Measurements from ENCODE around the gene CCDC183. TPM values are rescaled to one million over a fixed set of nuclear protein-coding genes. Genes with fewer than 3 reads are reported as not detected.
"Not testable (repeated sequence)": the region's sequence is repeated elsewhere in the genome, so short reads cannot be mapped to it uniquely, and the experiment has no call there.

Gene CCDC183
- total and polyA plus RNA-seq, 2 of the 4 experiments (the other 2 are of a cell fraction), result under 0.01 to 0.29 TPM

GRCh38 chr9:136754626-136755301 lies 41.4 kb upstream of the CCDC183 start:
- DNase-seq, result no peak
- H3K18ac ChIP-seq (ENCODE audit: low read depth, low read length), result no peak overlapping the region
- 83% methylated on average over 13 of the region's 24 CpGs; no CpG with 5 or more reads in 1 of the 2 experiments for WGBS, 2 experiments (ENCODE audit: extremely low coverage in 2 of 2, insufficient read length in 1 of 2)
- H2BK20ac ChIP-seq (ENCODE audit: low read depth, low read length), result no peak overlapping the region
- no peak for TF ChIP-seq RCOR1 (IDR thresholded peaks at IDR 0.05; ENCODE audit: insufficient replicate concordance, low read length)
- no peak for TF ChIP-seq RFX5 (IDR thresholded peaks at IDR 0.05; ENCODE audit: low read depth, low read length)
- H4K91ac ChIP-seq (ENCODE audit: insufficient read depth, low read depth, low read length), result no peak overlapping the region
- H3K4me2 ChIP-seq (ENCODE audit: low read depth, low read length), result no peak overlapping the region
- H3K9me3 ChIP-seq (ENCODE audit: control insufficient read depth, insufficient read depth, low read length), result peaks cover 16% of the 10 kb centered on the region
- H3K79me1 ChIP-seq (ENCODE audit: low read depth in 1 of 2, low read length in 2 of 2), result no peaks in the 10 kb centered on the region
- intact Hi-C loops (cut with micrococcal nuclease) (no loop called here), in situ Hi-C loops (cut with MboI; ENCODE audit: low sequenced_read_pairs) (no loop called here), dilution Hi-C loops (cut with HindIII; ENCODE audit: low sequenced_read_pairs, unreplicated experiment) (no loop called here)
- H3K4me3 ChIP-seq (ENCODE audit: insufficient read depth, low read depth, low read length), result no peak overlapping the region
- H2BK5ac ChIP-seq (ENCODE audit: low read depth, low read length, poor library complexity, severe bottlenecking), result no peak overlapping the region
- no peak overlapping the region for H3K4ac ChIP-seq (ENCODE audit: low read depth, low read length)
- H4K20me1 ChIP-seq (ENCODE audit: insufficient read depth, low read length), result no peaks in the 10 kb centered on the region
- no TSS peak for BruUV-seq (replicated peaks)
- ATAC-seq (ENCODE audit: low read depth), result no peak
- no peak overlapping the region for H4K5ac ChIP-seq (ENCODE audit: low read depth, low read length)
- ChIA-PET POLR2A (ENCODE audit: unreplicated experiment) (no interaction called here), CTCF (no interaction called here)
- H2BK15ac ChIP-seq (ENCODE audit: low read depth, low read length), result no peak overlapping the region
- no peaks in the 10 kb centered on the region for H3K4me1 ChIP-seq (ENCODE audit: control insufficient read depth, insufficient read depth, low read length)
- peaks cover 6% of the 10 kb centered on the region for H3K27me3 ChIP-seq (ENCODE audit: control insufficient read depth, insufficient read depth, low read length)
- no peak overlapping the region for H2BK120ac ChIP-seq (ENCODE audit: low read depth, low read length)
- H3K56ac ChIP-seq (ENCODE audit: extremely low read depth, insufficient read depth, low read length), result no peak overlapping the region
- no peak overlapping the region for H2AK9ac ChIP-seq (replicated peaks; ENCODE audit: low read depth, low read length, poor library complexity)
- no peak overlapping the region for H3K9ac ChIP-seq (ENCODE audit: low read depth, low read length)
- no peaks in the 10 kb centered on the region for H3K36me3 ChIP-seq (ENCODE audit: control insufficient read depth, insufficient read depth, low read length)
- H3K9me1 ChIP-seq (ENCODE audit: insufficient read depth, low read length), result no peaks in the 10 kb centered on the region
- H4K8ac ChIP-seq (ENCODE audit: low read depth in 2 of 2, low read length in 2 of 2), result no peak overlapping the region
- no peak overlapping the region for H3K14ac ChIP-seq (replicated peaks; ENCODE audit: low read depth, low read length)
- H2AK5ac ChIP-seq (ENCODE audit: low read depth, low read length), result no peak overlapping the region
- H3K27ac ChIP-seq (ENCODE audit: insufficient read depth, low read length), result no peak overlapping the region
- no peak overlapping the region for H3K23ac ChIP-seq (ENCODE audit: low read depth, low read length)
- no peak overlapping the region for H2AFZ ChIP-seq (replicated peaks; ENCODE audit: low read length, poor library complexity)

DNA sequence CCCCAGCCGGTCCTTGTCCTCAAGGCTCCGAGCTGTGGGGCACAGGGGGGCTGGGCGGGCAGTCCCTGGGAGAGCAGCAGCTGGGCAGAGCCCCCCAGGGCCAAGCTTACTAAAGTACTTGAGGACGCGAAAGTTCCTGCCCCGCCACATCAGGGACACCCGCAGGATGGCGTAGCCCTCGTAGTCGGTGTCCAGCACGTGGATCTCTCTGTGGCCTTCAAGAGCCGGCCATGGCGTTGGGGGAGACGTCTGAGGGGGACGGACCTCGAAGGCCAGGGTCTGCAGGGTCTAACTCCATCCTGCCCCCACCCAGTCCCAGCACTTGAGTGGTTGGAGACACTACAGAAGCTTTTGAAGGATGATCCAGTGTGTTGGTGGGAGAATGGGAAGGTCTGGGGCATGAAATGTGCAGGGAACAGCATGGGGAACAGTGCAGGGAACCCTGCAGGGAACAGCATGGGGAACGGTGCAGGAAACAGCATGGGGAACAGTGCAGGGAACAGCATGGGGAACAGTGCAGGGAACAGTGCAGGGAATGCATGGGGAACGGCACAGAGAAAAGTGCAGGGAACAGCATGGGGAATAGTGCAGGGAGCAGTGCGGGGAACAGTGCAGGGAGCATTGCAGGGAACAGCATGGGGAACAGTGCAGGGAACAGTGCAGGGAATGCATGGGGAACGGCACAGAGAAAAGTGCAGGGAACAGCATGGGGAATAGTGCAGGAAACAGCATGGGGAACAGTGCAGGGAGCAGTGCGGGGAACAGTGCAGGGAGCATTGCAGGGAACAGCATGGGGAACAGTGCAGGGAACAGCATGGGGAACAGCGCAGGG lies 40.6 kb upstream of the CCDC183 start:
- H3K14ac ChIP-seq (replicated peaks; ENCODE audit: low read depth, low read length); H3K4ac ChIP-seq (ENCODE audit: low read depth, low read length); intact Hi-C loops (cut with micrococcal nuclease); H4K20me1 ChIP-seq (ENCODE audit: insufficient read depth, low read length); H3K27ac ChIP-seq (ENCODE audit: insufficient read depth, low read length); H3K56ac ChIP-seq (ENCODE audit: extremely low read depth, insufficient read depth, low read length); H3K18ac ChIP-seq (ENCODE audit: low read depth, low read length); H2BK5ac ChIP-seq (ENCODE audit: low read depth, low read length, poor library complexity, severe bottlenecking); H3K4me3 ChIP-seq (ENCODE audit: insufficient read depth, low read depth, low read length); H4K5ac ChIP-seq (ENCODE audit: low read depth, low read length); H4K8ac ChIP-seq (ENCODE audit: low read depth in 2 of 2, low read length in 2 of 2); in situ Hi-C loops (cut with MboI; ENCODE audit: low sequenced_read_pairs); H2BK20ac ChIP-seq (ENCODE audit: low read depth, low read length); H3K9ac ChIP-seq (ENCODE audit: low read depth, low read length); dilution Hi-C loops (cut with HindIII; ENCODE audit: low sequenced_read_pairs, unreplicated experiment); H3K36me3 ChIP-seq (ENCODE audit: control insufficient read depth, insufficient read depth, low read length); ATAC-seq (ENCODE audit: low read depth); CTCF ChIA-PET; H3K9me1 ChIP-seq (ENCODE audit: insufficient read depth, low read length); H2AK5ac ChIP-seq (ENCODE audit: low read depth, low read length); H3K27me3 ChIP-seq (ENCODE audit: control insufficient read depth, insufficient read depth, low read length); H2AK9ac ChIP-seq (replicated peaks; ENCODE audit: low read depth, low read length, poor library complexity); H4K91ac ChIP-seq (ENCODE audit: insufficient read depth, low read depth, low read length); H2BK15ac ChIP-seq (ENCODE audit: low read depth, low read length); H3K4me1 ChIP-seq (ENCODE audit: control insufficient read depth, insufficient read depth, low read length); POLR2A ChIA-PET (ENCODE audit: unreplicated experiment); H3K79me1 ChIP-seq (ENCODE audit: low read depth in 1 of 2, low read length in 2 of 2); BruUV-seq (replicated peaks); DNase-seq; H2BK120ac ChIP-seq (ENCODE audit: low read depth, low read length); H3K4me2 ChIP-seq (ENCODE audit: low read depth, low read length); H2AFZ ChIP-seq (replicated peaks; ENCODE audit: low read length, poor library complexity); H3K23ac ChIP-seq (ENCODE audit: low read depth, low read length): not testable (repeated sequence)
- WGBS, 2 experiments (ENCODE audit: extremely low coverage in 2 of 2, insufficient read length in 1 of 2), result 74% methylated on average over 19 of the region's 22 CpGs; no CpG with 5 or more reads in 1 of the 2 experiments
- peaks cover 16% of the 10 kb centered on the region for H3K9me3 ChIP-seq (ENCODE audit: control insufficient read depth, insufficient read depth, low read length)
